OCI-LY7 (cell line): ENCODE data around the gene GIGYF1. TPM values are rescaled to one million over a fixed set of nuclear protein-coding genes. Genes with fewer than 3 reads are reported as not detected.
A peak's percentile ranks its signal among the peaks of the same experiment; 100 is the strongest.

Source experiments
- BruUV-seq: library from RNA; stranded (reverse); fragments of 400-500 nt; replicated peaks from 2 replicates; lab custom pipeline; 2021; lab: Mats Ljungman, UMichigan
- CTCF ChIA-PET: fragments of 300-600 bp; sonication (Branson Sonifier 250); formaldehyde crosslinking; loops from one replicate; lab custom pipeline; 2022; ENCODE audit warnings: antibody characterized with exemption; ENCODE audit not compliant: unreplicated experiment; lab: Charles Lee
- POLR2A ChIA-PET: fragments of 300-600 bp; sonication (Branson Sonifier 250); formaldehyde crosslinking; loops from one replicate; lab custom pipeline; 2022; ENCODE audit warnings: antibody characterized with exemption; lab: Charles Lee
- DNase-seq: peaks from one replicate; pipeline ENCODE4 v3.0.0-alpha.2; 2015; ENCODE audit warnings: low spot score
- H2AFZ ChIP-seq: fragments of 200-600 bp; sonication (generic), shearing (Covaris generic); 2 replicates; pipeline ENCODE4 v1.6.1; 2014; ENCODE audit warnings: mild to moderate bottlenecking, antibody characterized with exemption, low read length, moderate library complexity
- H3K27ac ChIP-seq: fragments of 200-600 bp; sonication (generic); 2 replicates; pipeline ENCODE4 v1.5.1; 2014; ENCODE audit warnings: mixed run types, low read depth, mild to moderate bottlenecking, moderate library complexity, low read length, inconsistent platforms; ENCODE audit not compliant: poor library complexity, severe bottlenecking
- H3K36me3 ChIP-seq: fragments of 200-600 bp; sonication (generic); 2 replicates; pipeline ENCODE4 v1.6.1; 2014; ENCODE audit warnings: mild to moderate bottlenecking, antibody characterized with exemption, low read length, moderate library complexity, mixed read lengths; ENCODE audit not compliant: insufficient read depth
- H3K4me1 ChIP-seq: fragments of 200-600 bp; sonication (generic); 2 replicates; pipeline ENCODE4 v1.5.1; 2014; ENCODE audit warnings: mild to moderate bottlenecking, low read length; ENCODE audit not compliant: insufficient read depth, poor library complexity, severe bottlenecking
- H3K4me2 ChIP-seq: fragments of 200-600 bp; sonication (generic); 2 replicates; pipeline ENCODE4 v1.6.1; 2014; ENCODE audit warnings: mild to moderate bottlenecking, low read length
- H3K4me3 ChIP-seq: fragments of 200-600 bp; sonication (generic); 2 replicates; pipeline ENCODE4 v1.5.1; 2014; ENCODE audit warnings: mild to moderate bottlenecking, low read depth, low read length; ENCODE audit not compliant: poor library complexity, severe bottlenecking
- H3K79me2 ChIP-seq: fragments of 200-600 bp; sonication (generic); 2 replicates; pipeline ENCODE4 v1.6.1; 2016; ENCODE audit warnings: low read depth, mild to moderate bottlenecking, low read length, moderate library complexity, mixed read lengths; ENCODE audit not compliant: insufficient read depth
- H3K9me2 ChIP-seq: fragments of 200-600 bp; sonication (generic); 2 replicates; pipeline ENCODE4 v1.6.1; 2016; ENCODE audit warnings: mild to moderate bottlenecking, low read length, mixed read lengths; ENCODE audit not compliant: insufficient read depth
- H3K9me3 ChIP-seq: fragments of 200-600 bp; sonication (generic); 2 replicates; pipeline ENCODE4 v1.6.1; 2014; ENCODE audit warnings: mild to moderate bottlenecking, mixed run types, low read length, mixed read lengths
- H4K20me1 ChIP-seq: fragments of 200-600 bp; sonication (generic); 2 replicates; pipeline ENCODE4 v1.6.1; 2014; ENCODE audit warnings: mild to moderate bottlenecking, antibody characterized with exemption, low read length, moderate library complexity, mixed read lengths; ENCODE audit not compliant: insufficient read depth
- EZH2phosphoT487 ChIP-seq: fragments of 200-600 bp; sonication (generic); IDR thresholded peaks from 2 replicates; pipeline ENCODE4 v1.6.1; 2018; ENCODE audit warnings: low read depth, borderline replicate concordance, mild to moderate bottlenecking, mixed run types, antibody characterized with exemption, low read length, moderate library complexity, mixed read lengths
- intact Hi-C: fragments of 100-400 bp; cut with micrococcal nuclease; formaldehyde crosslinking; loops from one replicate; pipeline ENCODE4 v1.10.0; 2022; ENCODE audit not compliant: unreplicated experiment
- total RNA-seq, 2 experiments: library from RNA; depleted of rRNA in 1 of 2; stranded (reverse); fragments of >200 nt in 1 of 2; shearing (Covaris generic) in 1 of 2; gene quantifications; 2 replicates each; pipeline ENCODE4 v1.2.3, GENCODE V29; 2014 to 2022
- TF ChIP-seq, protein P1 (sequence below): fragments of 200-600 bp; sonication (generic); conservative IDR thresholded peaks from 2 replicates; pipeline ENCODE4 v1.5.1; 2014; ENCODE audit warnings: mild to moderate bottlenecking, antibody characterized with exemption, low read length, moderate library complexity, mixed read lengths

The GIGYF1 gene
- total RNA-seq, 2 experiments from 2014 or later = 40.2 to 52.0 TPM

- CTCF ChIA-PET = interaction anchor here (0.6 to 2.7 kb wide), 5 partner anchors 9 to 60 kb away, joined by 3 to 8 read pairs (median 5); partner anchors contain the start of gene MOSPD3
- intact Hi-C loops = loop anchor here (1.0 kb wide), 1 partner anchor 58 kb away; no protein-coding TSS in a partner anchor
- no peaks in the 10 kb centered on the region for H3K9me2 ChIP-seq
- H4K20me1 ChIP-seq = no peaks in the 10 kb centered on the region
- peak overlapping the region; percentile 44 for H3K27ac ChIP-seq
- H3K36me3 ChIP-seq = no peaks in the 10 kb centered on the region
- H3K4me3 ChIP-seq = peak overlapping the region; percentile 73
- H3K9me3 ChIP-seq = no peaks in the 10 kb centered on the region
- H3K4me2 ChIP-seq = peak overlapping the region; percentile 79
- peaks cover 7% of the 10 kb centered on the region for H3K4me1 ChIP-seq
- TSS peak; percentile 84 for BruUV-seq
- TF ChIP-seq EZH2phosphoT487 = no peak
- TF ChIP-seq, protein P1, sequence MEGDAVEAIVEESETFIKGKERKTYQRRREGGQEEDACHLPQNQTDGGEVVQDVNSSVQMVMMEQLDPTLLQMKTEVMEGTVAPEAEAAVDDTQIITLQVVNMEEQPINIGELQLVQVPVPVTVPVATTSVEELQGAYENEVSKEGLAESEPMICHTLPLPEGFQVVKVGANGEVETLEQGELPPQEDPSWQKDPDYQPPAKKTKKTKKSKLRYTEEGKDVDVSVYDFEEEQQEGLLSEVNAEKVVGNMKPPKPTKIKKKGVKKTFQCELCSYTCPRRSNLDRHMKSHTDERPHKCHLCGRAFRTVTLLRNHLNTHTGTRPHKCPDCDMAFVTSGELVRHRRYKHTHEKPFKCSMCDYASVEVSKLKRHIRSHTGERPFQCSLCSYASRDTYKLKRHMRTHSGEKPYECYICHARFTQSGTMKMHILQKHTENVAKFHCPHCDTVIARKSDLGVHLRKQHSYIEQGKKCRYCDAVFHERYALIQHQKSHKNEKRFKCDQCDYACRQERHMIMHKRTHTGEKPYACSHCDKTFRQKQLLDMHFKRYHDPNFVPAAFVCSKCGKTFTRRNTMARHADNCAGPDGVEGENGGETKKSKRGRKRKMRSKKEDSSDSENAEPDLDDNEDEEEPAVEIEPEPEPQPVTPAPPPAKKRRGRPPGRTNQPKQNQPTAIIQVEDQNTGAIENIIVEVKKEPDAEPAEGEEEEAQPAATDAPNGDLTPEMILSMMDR = peak; percentile 64
- H3K79me2 ChIP-seq = no peaks in the 10 kb centered on the region
- peak; percentile 84 for DNase-seq
- POLR2A ChIA-PET = interaction anchor here (0.6 to 1.8 kb wide), 9 partner anchors 16 to 1167 kb away, joined by 3 to 9 read pairs (median 5); partner anchors contain the start of genes FBXO24, LRCH4 and MOSPD3
- H2AFZ ChIP-seq = peak overlapping the region; percentile 91
These were observed 60.9 kb downstream of the GIGYF1 start for GRCh38 chr7:100632951-100633717.

DNA sequence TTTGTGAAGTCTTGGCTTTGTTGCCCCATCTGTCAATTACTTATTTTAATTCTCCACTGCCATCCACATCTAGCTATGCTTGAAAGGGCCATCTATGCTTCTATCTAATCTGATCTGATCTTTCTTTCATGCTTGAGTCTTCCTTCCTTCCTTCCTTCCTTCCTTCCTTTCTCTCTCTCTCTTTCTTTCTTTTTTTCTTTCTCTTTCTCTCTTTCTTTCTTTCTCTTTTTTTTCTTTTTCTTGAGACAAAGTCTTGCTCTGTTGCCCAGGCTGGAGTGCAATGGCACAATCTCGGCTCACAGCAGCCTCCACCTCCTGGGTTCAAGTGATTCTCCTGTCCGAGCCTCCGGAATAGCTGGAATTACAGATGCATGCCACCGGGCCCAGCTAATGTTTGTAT is 64.0 kb downstream of the GIGYF1 start:
- no peak for TF ChIP-seq EZH2phosphoT487
- TF ChIP-seq, protein P1 = no peak
- H4K20me1 ChIP-seq = no peaks in the 10 kb centered on the region
- H3K4me2 ChIP-seq = no peak overlapping the region
- H3K36me3 ChIP-seq = no peaks in the 10 kb centered on the region
- no TSS peak for BruUV-seq
- H3K9me2 ChIP-seq = no peaks in the 10 kb centered on the region
- H3K9me3 ChIP-seq = no peaks in the 10 kb centered on the region
- no peak overlapping the region for H3K27ac ChIP-seq
- H3K4me1 ChIP-seq = peaks cover 19% of the 10 kb centered on the region
- H3K4me3 ChIP-seq = no peak overlapping the region
- H2AFZ ChIP-seq = no peak overlapping the region
- intact Hi-C loops = no loop called here
- no peak for DNase-seq
- CTCF ChIA-PET = no interaction called here
- H3K79me2 ChIP-seq = no peaks in the 10 kb centered on the region
- POLR2A ChIA-PET = interaction anchor here (0.7 to 1.8 kb wide), 3 partner anchors 12 to 167 kb away, joined by 3 to 5 read pairs (median 3); no protein-coding TSS in a partner anchor

Other genes starting within 250 kb of the GIGYF1 start
- gene SPACDR, start 230.0 kb downstream of the GIGYF1 start, total RNA-seq (2014; rRNA removed; shearing (Covaris generic)) = 0.54 and 1.6 TPM in 2 replicates
- 2.4 and 3.7 TPM in 2 replicates for gene SPACDR, start 230.0 kb downstream of the GIGYF1 start, total RNA-seq (2022)
- gene TSC22D4, start 215.0 kb downstream of the GIGYF1 start, total RNA-seq (2014; rRNA removed; shearing (Covaris generic)) = 38.5 and 41.4 TPM in 2 replicates
- 75.4 and 76.6 TPM in 2 replicates for gene TSC22D4, start 215.0 kb downstream of the GIGYF1 start, total RNA-seq (2022)
- gene NYAP1, start 210.3 kb downstream of the GIGYF1 start, total RNA-seq (2014; rRNA removed; shearing (Covaris generic)) = 0.08 and 0.98 TPM in 2 replicates
- 0.10 and 0.50 TPM in 2 replicates for gene NYAP1, start 210.3 kb downstream of the GIGYF1 start, total RNA-seq (2022)
- 7.9 and 11.5 TPM in 2 replicates for gene AGFG2, start 155.0 kb downstream of the GIGYF1 start, total RNA-seq (2014; rRNA removed; shearing (Covaris generic))
- gene AGFG2, start 155.0 kb downstream of the GIGYF1 start, total RNA-seq (2022) = 15.2 and 17.1 TPM in 2 replicates
- gene SAP25, start 120.3 kb downstream of the GIGYF1 start, total RNA-seq (2014; rRNA removed; shearing (Covaris generic)) = 1.2 and 1.5 TPM in 2 replicates
- 12.7 and 14.0 TPM in 2 replicates for gene SAP25, start 120.3 kb downstream of the GIGYF1 start, total RNA-seq (2022)
- 30.3 and 39.2 TPM in 2 replicates for gene LRCH4, start 108.1 kb downstream of the GIGYF1 start, total RNA-seq (2014; rRNA removed; shearing (Covaris generic))
- 72.0 and 75.5 TPM in 2 replicates for gene LRCH4, start 108.1 kb downstream of the GIGYF1 start, total RNA-seq (2022)
- gene FBXO24, start 107.9 kb downstream of the GIGYF1 start, total RNA-seq (2014; rRNA removed; shearing (Covaris generic)) = 0.16 TPM in 1 of 2 replicates, not detected in the other
- gene FBXO24, start 107.9 kb downstream of the GIGYF1 start, total RNA-seq (2022) = 1.2 and 1.7 TPM in 2 replicates
- gene PCOLCE, start 91.9 kb downstream of the GIGYF1 start, total RNA-seq (2014; rRNA removed; shearing (Covaris generic)) = 8.8 and 27.6 TPM in 2 replicates
- 32.3 and 38.3 TPM in 2 replicates for gene PCOLCE, start 91.9 kb downstream of the GIGYF1 start, total RNA-seq (2022)
- 7.1 and 12.0 TPM in 2 replicates for gene MOSPD3, start 81.7 kb downstream of the GIGYF1 start, total RNA-seq (2014; rRNA removed; shearing (Covaris generic))
- 10.4 and 15.1 TPM in 2 replicates for gene MOSPD3, start 81.7 kb downstream of the GIGYF1 start, total RNA-seq (2022)
- gene TFR2, start 52.7 kb downstream of the GIGYF1 start, total RNA-seq (2014; rRNA removed; shearing (Covaris generic)) = 8.1 and 12.1 TPM in 2 replicates
- gene TFR2, start 52.7 kb downstream of the GIGYF1 start, total RNA-seq (2022) = 25.0 and 26.0 TPM in 2 replicates
- not detected in 2 replicates for gene ACTL6B, start 37.8 kb downstream of the GIGYF1 start, total RNA-seq (2014; rRNA removed; shearing (Covaris generic))
- not detected in 2 replicates for gene ACTL6B, start 37.8 kb downstream of the GIGYF1 start, total RNA-seq (2022)
- gene GNB2, start 20.5 kb downstream of the GIGYF1 start, total RNA-seq (2014; rRNA removed; shearing (Covaris generic)) = 59.4 and 80.4 TPM in 2 replicates
- 174 and 180 TPM in 2 replicates for gene GNB2, start 20.5 kb downstream of the GIGYF1 start, total RNA-seq (2022)
- 82.6 and 94.3 TPM in 2 replicates for gene POP7, start 11.9 kb upstream of the GIGYF1 start, total RNA-seq (2014; rRNA removed; shearing (Covaris generic))
- 43.7 and 47.2 TPM in 2 replicates for gene POP7, start 11.9 kb upstream of the GIGYF1 start, total RNA-seq (2022)
- 0.13 TPM in 1 of 2 replicates, not detected in the other for gene EPO, start 26.2 kb upstream of the GIGYF1 start, total RNA-seq (2014; rRNA removed; shearing (Covaris generic))
- not detected in 2 replicates for gene EPO, start 26.2 kb upstream of the GIGYF1 start, total RNA-seq (2022)
- not detected in 2 replicates for gene ZAN, start 39.3 kb upstream of the GIGYF1 start, total RNA-seq (2014; rRNA removed; shearing (Covaris generic))
- gene ZAN, start 39.3 kb upstream of the GIGYF1 start, total RNA-seq (2022) = not detected in 2 replicates
- 4.2 and 5.6 TPM in 2 replicates for gene EPHB4, start 133.3 kb upstream of the GIGYF1 start, total RNA-seq (2014; rRNA removed; shearing (Covaris generic))
- 7.3 and 8.0 TPM in 2 replicates for gene EPHB4, start 133.3 kb upstream of the GIGYF1 start, total RNA-seq (2022)
- gene SLC12A9, start 158.5 kb upstream of the GIGYF1 start, total RNA-seq (2014; rRNA removed; shearing (Covaris generic)) = 15.7 and 17.0 TPM in 2 replicates
- gene SLC12A9, start 158.5 kb upstream of the GIGYF1 start, total RNA-seq (2022) = 21.1 and 25.6 TPM in 2 replicates
- gene TRIP6, start 173.1 kb upstream of the GIGYF1 start, total RNA-seq (2014; rRNA removed; shearing (Covaris generic)) = 2.2 and 3.3 TPM in 2 replicates
- gene TRIP6, start 173.1 kb upstream of the GIGYF1 start, total RNA-seq (2022) = 1.8 and 3.1 TPM in 2 replicates
- 154 and 174 TPM in 2 replicates for gene SRRT, start 180.9 kb upstream of the GIGYF1 start, total RNA-seq (2014; rRNA removed; shearing (Covaris generic))
- 247 and 264 TPM in 2 replicates for gene SRRT, start 180.9 kb upstream of the GIGYF1 start, total RNA-seq (2022)
- gene UFSP1, start 195.5 kb upstream of the GIGYF1 start, total RNA-seq (2014; rRNA removed; shearing (Covaris generic)) = 2.8 and 4.9 TPM in 2 replicates
- 3.3 and 3.8 TPM in 2 replicates for gene UFSP1, start 195.5 kb upstream of the GIGYF1 start, total RNA-seq (2022)
- not detected in 2 replicates for gene ACHE, start 201.6 kb upstream of the GIGYF1 start, total RNA-seq (2014; rRNA removed; shearing (Covaris generic))
- gene ACHE, start 201.6 kb upstream of the GIGYF1 start, total RNA-seq (2022) = not detected in 2 replicates